Mesothelial cell of epicardium (in vitro differentiated cells): ENCODE measurements around the gene PIGBOS1. TPM values are rescaled to one million over a fixed set of nuclear protein-coding genes. Genes with fewer than 3 reads are reported as not detected.

Experiments
- DNase-seq, 2 experiments: peaks; one replicate each; pipeline ENCODE4 v3.0.0; 2021; ENCODE audit warnings: low spot score in 2 of 2; ENCODE audit not compliant: unreplicated experiment in 2 of 2
- H3K27ac Mint-ChIP-seq: 2 replicates; pipeline ENCODE4 v1.8.0; 2021; ENCODE audit warnings: mixed read lengths
- H3K27me3 Mint-ChIP-seq: 2 replicates; pipeline ENCODE4 v1.8.0; 2021; ENCODE audit warnings: low read depth, mixed read lengths
- H3K36me3 Mint-ChIP-seq: 2 replicates; pipeline ENCODE4 v1.8.0; 2021; ENCODE audit warnings: mixed read lengths
- H3K4me1 Mint-ChIP-seq: 2 replicates; pipeline ENCODE4 v1.8.0; 2021; ENCODE audit warnings: mixed read lengths
- H3K4me3 Mint-ChIP-seq: 2 replicates; pipeline ENCODE4 v1.8.0; 2021; ENCODE audit warnings: mild to moderate bottlenecking, moderate library complexity, mixed read lengths
- H3K9me3 Mint-ChIP-seq: 2 replicates; pipeline ENCODE4 v1.8.0; 2021; ENCODE audit warnings: mixed read lengths
- CTCF ChIP-seq: fragments of 200-600 bp; sonication (generic); IDR thresholded peaks from one replicate; pipeline ENCODE4 v1.5.0; 2021; ENCODE audit warnings: antibody characterized with exemption; ENCODE audit not compliant: unreplicated experiment
- total RNA-seq: library from RNA; stranded (reverse); gene quantifications from 3 replicates; pipeline ENCODE4 v1.2.1, GENCODE V29; 2021

PIGBOS1 gene
- total RNA-seq, 1 donor from 2014 or later, result 11.8 TPM

DNA sequence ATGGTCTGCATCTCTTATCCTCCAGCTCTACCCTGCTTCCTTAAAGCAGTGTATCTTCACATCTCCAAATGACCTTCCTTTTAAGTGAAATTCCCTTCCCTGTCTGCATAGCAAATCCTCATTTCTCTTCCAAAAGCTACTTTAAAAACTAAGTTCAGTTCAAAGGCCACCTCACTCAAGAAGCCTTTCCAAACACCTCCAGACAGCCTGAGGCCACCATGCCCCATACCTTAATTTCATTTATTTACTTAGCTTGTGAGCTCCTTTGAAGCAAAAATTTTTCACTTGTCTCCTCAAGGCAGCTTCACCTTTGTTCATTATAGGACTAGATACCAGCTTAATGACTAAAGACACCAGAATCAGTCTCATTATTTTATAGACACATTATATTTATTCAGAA lies 39.5 kb upstream of the PIGBOS1 start:
- DNase-seq, result no peak
- Mint-ChIP-seq H3K4me1 (peaks cover 4% of the 10 kb centered on the region), H3K4me3 (no peak overlapping the region), H3K27me3 (no peaks in the 10 kb centered on the region), H3K36me3 (peaks cover 15% of the 10 kb centered on the region), H3K9me3 (no peaks in the 10 kb centered on the region), H3K27ac (peak overlapping the region; percentile 1)
- no peak for TF ChIP-seq CTCF

DNA sequence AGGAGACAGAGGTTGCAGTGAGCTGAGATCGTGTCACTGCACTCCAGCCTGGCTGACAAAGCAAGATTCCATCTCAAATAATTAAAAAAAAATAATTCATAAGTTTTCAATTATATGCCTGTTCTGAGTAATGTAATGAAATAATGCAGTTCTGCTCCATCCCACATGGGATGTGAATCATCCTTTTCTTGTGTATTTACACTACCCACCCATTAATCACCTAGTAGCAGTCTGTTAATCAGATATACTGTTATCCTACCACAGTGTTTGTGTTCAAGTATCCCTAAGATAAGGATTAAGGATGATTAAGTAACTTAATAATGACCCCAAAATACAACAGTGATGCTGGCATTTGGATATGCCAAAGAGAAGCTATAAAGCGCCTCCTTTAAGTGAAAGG lies 38.9 kb upstream of the PIGBOS1 start:
- no peaks in the 10 kb centered on the region for H3K9me3 Mint-ChIP-seq
- peaks cover 15% of the 10 kb centered on the region for H3K36me3 Mint-ChIP-seq
- no peak overlapping the region for H3K27ac Mint-ChIP-seq
- no peak for DNase-seq
- no peak overlapping the region for H3K4me3 Mint-ChIP-seq
- peaks cover 4% of the 10 kb centered on the region for H3K4me1 Mint-ChIP-seq
- no peak for TF ChIP-seq CTCF
- no peaks in the 10 kb centered on the region for H3K27me3 Mint-ChIP-seq

DNA sequence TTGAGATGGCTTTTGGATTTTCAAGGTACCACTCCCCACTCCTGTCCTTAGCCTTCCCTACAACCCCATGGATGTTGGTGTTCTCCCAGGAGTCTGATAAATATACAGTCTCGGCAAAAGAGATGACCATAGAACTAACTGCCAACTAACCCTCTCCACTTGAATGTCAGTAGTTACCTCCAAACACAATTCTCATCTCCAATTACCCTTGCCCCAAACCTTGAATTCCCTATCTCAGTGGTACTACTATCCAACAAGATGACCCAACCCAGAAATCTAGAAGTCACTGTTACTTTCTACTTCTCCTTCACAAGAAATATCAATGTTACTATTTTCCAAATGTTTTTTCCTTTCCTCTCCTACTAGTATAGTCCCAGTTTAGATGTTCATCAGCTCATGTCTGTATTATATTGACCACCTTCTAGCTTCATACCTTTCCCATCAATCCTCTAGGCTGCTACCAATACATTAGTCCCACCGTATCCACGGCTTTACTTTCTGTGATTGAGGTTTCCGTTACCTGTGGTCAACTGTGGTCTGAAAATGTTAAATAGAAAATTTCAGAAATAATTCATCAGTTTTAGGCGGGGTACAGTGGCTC lies 38.2 kb upstream of the PIGBOS1 start:
- Mint-ChIP-seq H3K27me3 (no peaks in the 10 kb centered on the region), H3K4me3 (no peak overlapping the region), H3K4me1 (peaks cover 4% of the 10 kb centered on the region), H3K36me3 (peaks cover 12% of the 10 kb centered on the region), H3K27ac (no peak overlapping the region), H3K9me3 (no peaks in the 10 kb centered on the region)
- DNase-seq, result no peak
- no peak for TF ChIP-seq CTCF

DNA sequence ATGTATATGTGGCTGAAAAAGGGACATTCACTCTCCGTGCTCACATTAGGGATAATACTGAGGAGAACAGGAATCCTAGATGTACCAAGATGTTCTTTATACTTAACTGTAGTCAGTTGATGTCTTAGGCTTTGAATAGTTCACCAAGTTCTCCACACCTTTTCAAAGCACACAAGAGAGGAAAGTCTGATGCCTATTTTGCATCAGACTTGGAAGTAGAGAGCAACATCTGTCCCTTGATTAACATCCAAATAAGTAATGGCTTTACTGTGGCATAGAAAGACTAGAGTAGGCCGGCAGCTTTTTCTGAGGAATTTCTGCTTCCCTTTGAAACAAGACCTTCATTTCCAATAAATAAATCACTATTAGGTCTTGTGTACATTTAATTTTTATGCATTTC lies 34.1 kb upstream of the PIGBOS1 start:
- no peaks in the 10 kb centered on the region for H3K27me3 Mint-ChIP-seq
- no peaks in the 10 kb centered on the region for H3K4me1 Mint-ChIP-seq
- DNase-seq, result no peak
- no peak overlapping the region for H3K4me3 Mint-ChIP-seq
- H3K27ac Mint-ChIP-seq, result peak overlapping the region; percentile 11
- H3K9me3 Mint-ChIP-seq, result peaks cover 6% of the 10 kb centered on the region
- TF ChIP-seq CTCF, result no peak
- peaks cover 33% of the 10 kb centered on the region for H3K36me3 Mint-ChIP-seq

DNA sequence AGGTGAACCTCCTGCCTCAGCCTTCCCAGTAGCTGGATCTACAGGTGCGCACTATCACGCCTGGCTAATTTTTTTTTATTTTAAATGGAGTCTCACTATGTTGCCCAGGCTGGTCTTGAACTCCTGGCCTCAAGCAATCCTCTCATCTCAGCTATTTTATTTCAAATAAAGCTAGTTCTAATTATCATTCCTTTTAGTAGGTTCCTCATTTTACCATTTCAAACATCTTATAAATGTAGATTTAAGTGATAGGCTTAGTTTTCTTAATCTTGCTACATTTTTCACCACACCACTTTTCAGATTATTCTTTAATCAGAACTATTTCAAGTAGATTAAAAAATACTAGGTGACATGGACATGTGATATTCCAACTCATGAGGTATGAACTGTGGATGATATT lies 30.4 kb upstream of the PIGBOS1 start:
- H3K9me3 Mint-ChIP-seq, result peaks cover 6% of the 10 kb centered on the region

More for the DNA sequence above, 30.4 kb upstream of the PIGBOS1 start:
- no peak for DNase-seq
- no peak for TF ChIP-seq CTCF
- H3K36me3 Mint-ChIP-seq, result peaks cover 34% of the 10 kb centered on the region
- peaks cover 9% of the 10 kb centered on the region for H3K4me1 Mint-ChIP-seq
- H3K27me3 Mint-ChIP-seq, result no peaks in the 10 kb centered on the region
- H3K27ac Mint-ChIP-seq, result no peak overlapping the region
- H3K4me3 Mint-ChIP-seq, result no peak overlapping the region
